ENCODE measurements around the gene UFM1. TPM values are rescaled to one million over a fixed set of nuclear protein-coding genes. Genes with fewer than 3 reads are reported as not detected.

Gene UFM1
- total and polyA plus RNA-seq, 2 of the 4 experiments (the other 2 are of a cell fraction) = 43.5 to 94.5 TPM

- Histone ChIP-seq H3K36me3 (ENCODE audit: control insufficient read depth, insufficient read depth, low read length) (no peaks in the 10 kb centered on the region), H3K27me3 (ENCODE audit: control insufficient read depth, insufficient read depth, low read length) (no peaks in the 10 kb centered on the region; the same call in 1 of the 2 replicates), H3K56ac (ENCODE audit: extremely low read depth, insufficient read depth, low read length) (no peak overlapping the region), H4K91ac (ENCODE audit: insufficient read depth, low read depth, low read length) (no peak overlapping the region), H4K20me1 (ENCODE audit: insufficient read depth, low read length) (no peaks in the 10 kb centered on the region), H3K9ac (ENCODE audit: low read depth, low read length) (no peak overlapping the region), H3K23ac (ENCODE audit: low read depth, low read length) (no peak overlapping the region), H4K8ac (ENCODE audit: low read depth in 2 of 2, low read length in 2 of 2) (no peak overlapping the region), H3K14ac (replicated peaks; ENCODE audit: low read depth, low read length) (no peak overlapping the region), H4K5ac (ENCODE audit: low read depth, low read length) (no peak overlapping the region), H2AK5ac (ENCODE audit: low read depth, low read length) (no peak overlapping the region), H3K4ac (ENCODE audit: low read depth, low read length) (no peak overlapping the region), H3K9me1 (ENCODE audit: insufficient read depth, low read length) (no peaks in the 10 kb centered on the region), H2BK15ac (ENCODE audit: low read depth, low read length) (no peak overlapping the region), H3K4me2 (ENCODE audit: low read depth, low read length) (no peak overlapping the region), H2BK120ac (ENCODE audit: low read depth, low read length) (no peak overlapping the region), H3K27ac (ENCODE audit: insufficient read depth, low read length) (no peak overlapping the region), H2BK20ac (ENCODE audit: low read depth, low read length) (no peak overlapping the region), H3K4me1 (ENCODE audit: control insufficient read depth, insufficient read depth, low read length) (no peaks in the 10 kb centered on the region), H3K18ac (ENCODE audit: low read depth, low read length) (no peak overlapping the region), H2BK5ac (ENCODE audit: low read depth, low read length, poor library complexity, severe bottlenecking) (no peak overlapping the region), H3K4me3 (ENCODE audit: insufficient read depth, low read depth, low read length) (no peak overlapping the region), H3K79me1 (ENCODE audit: low read depth in 1 of 2, low read length in 2 of 2) (no peaks in the 10 kb centered on the region), H3K9me3 (ENCODE audit: control insufficient read depth, insufficient read depth, low read length) (no peaks in the 10 kb centered on the region), H2AK9ac (replicated peaks; ENCODE audit: low read depth, low read length, poor library complexity) (no peak overlapping the region), H2AFZ (replicated peaks; ENCODE audit: low read length, poor library complexity) (no peak overlapping the region)
- WGBS, 2 experiments (ENCODE audit: extremely low coverage in 2 of 2, insufficient read length in 1 of 2) = no CpG with 5 or more reads among the region's 1 CpG
- ChIA-PET POLR2A (ENCODE audit: unreplicated experiment) (no interaction called here), CTCF (no interaction called here)
- TF ChIP-seq CEBPB (IDR thresholded peaks at IDR 0.05; ENCODE audit: low read depth, low read length) = no peak
- no peak for TF ChIP-seq ELK1 (IDR thresholded peaks at IDR 0.05; ENCODE audit: borderline replicate concordance, low read depth, low read length)
- no peak for TF ChIP-seq USF2 (IDR thresholded peaks at IDR 0.05; ENCODE audit: low read depth, low read length)
- TF ChIP-seq BHLHE40 (IDR thresholded peaks at IDR 0.05; ENCODE audit: low read depth, low read length) = no peak
- no peak for TF ChIP-seq MXI1 (IDR thresholded peaks at IDR 0.05; ENCODE audit: borderline replicate concordance, low read depth, low read length)
- TF ChIP-seq MAZ (IDR thresholded peaks at IDR 0.05; ENCODE audit: borderline replicate concordance, low read depth, low read length) = no peak
- TF ChIP-seq POLR2A (IDR thresholded peaks at IDR 0.05; ENCODE audit: low read depth, low read length) = no peak
- no peak for TF ChIP-seq CTCF (conservative IDR thresholded peaks at IDR 0.05; ENCODE audit: low read depth, low read length)
- TF ChIP-seq SMC3 (IDR thresholded peaks at IDR 0.05; ENCODE audit: low read depth, low read length) = no peak
- no peak for TF ChIP-seq NFE2L2 (IDR thresholded peaks at IDR 0.05; ENCODE audit: low read depth, low read length)
- TF ChIP-seq CHD1 (IDR thresholded peaks at IDR 0.05; ENCODE audit: low read depth, low read length) = no peak
- TF ChIP-seq FOS (IDR thresholded peaks at IDR 0.05; ENCODE audit: low read depth, low read length) = no peak
- TF ChIP-seq MAFK (IDR thresholded peaks at IDR 0.05; ENCODE audit: low read depth, low read length) = no peak
- TF ChIP-seq RAD21 (IDR thresholded peaks at IDR 0.05; ENCODE audit: low read length) = no peak
- TF ChIP-seq RFX5 (IDR thresholded peaks at IDR 0.05; ENCODE audit: low read depth, low read length) = no peak
- intact Hi-C loops (cut with micrococcal nuclease) = no loop called here
- in situ Hi-C loops (cut with MboI; ENCODE audit: low sequenced_read_pairs) = no loop called here
- DNase-seq = no peak
- ATAC-seq (ENCODE audit: low read depth) = no peak
- dilution Hi-C loops (cut with HindIII; ENCODE audit: low sequenced_read_pairs, unreplicated experiment) = no loop called here
- no TSS peak for BruUV-seq (replicated peaks)
Measured at GRCh38 chr13:38405216-38405615, 55.6 kb downstream of the UFM1 start.
